Central memory CD8-positive, alpha-beta T cell (primary cell): ENCODE measurements around the gene THADA.

Source experiments
- ATAC-seq: fragments of 150-1000 bp; cut with Tn5 transposase; replicated peaks from 2 replicates; pipeline ENCODE4 v1.10.0; 2022; ENCODE audit warnings: mild to moderate bottlenecking, moderate FRiP score, moderate number of reproducible peaks; ENCODE audit not compliant: poor library complexity, severe bottlenecking; ENCODE audit errors: extremely low read depth
- DNase-seq, 2 donors: peaks; one replicate each; pipeline ENCODE4 v3.0.0; 2021; ENCODE audit warnings: low spot score in 2 of 2
- H3K27ac Mint-ChIP-seq: one replicate; pipeline ENCODE4 v1.8.0; 2022; ENCODE audit warnings: low read depth, mild to moderate bottlenecking, moderate library complexity, mixed read lengths
- H3K27me3 Mint-ChIP-seq: one replicate; pipeline ENCODE4 v1.8.0; 2022; ENCODE audit warnings: mixed read lengths
- H3K36me3 Mint-ChIP-seq: one replicate; pipeline ENCODE4 v1.8.0; 2022; ENCODE audit warnings: mild to moderate bottlenecking, moderate library complexity, mixed read lengths; ENCODE audit not compliant: insufficient read depth
- H3K4me1 Mint-ChIP-seq: one replicate; pipeline ENCODE4 v1.8.0; 2022; ENCODE audit warnings: mixed read lengths
- H3K4me3 Mint-ChIP-seq: one replicate; pipeline ENCODE4 v1.8.0; 2022; ENCODE audit warnings: mild to moderate bottlenecking, moderate library complexity, mixed read lengths
- H3K9me3 Mint-ChIP-seq: one replicate; pipeline ENCODE4 v1.8.0; 2022; ENCODE audit warnings: mixed read lengths

Gene THADA

DNA sequence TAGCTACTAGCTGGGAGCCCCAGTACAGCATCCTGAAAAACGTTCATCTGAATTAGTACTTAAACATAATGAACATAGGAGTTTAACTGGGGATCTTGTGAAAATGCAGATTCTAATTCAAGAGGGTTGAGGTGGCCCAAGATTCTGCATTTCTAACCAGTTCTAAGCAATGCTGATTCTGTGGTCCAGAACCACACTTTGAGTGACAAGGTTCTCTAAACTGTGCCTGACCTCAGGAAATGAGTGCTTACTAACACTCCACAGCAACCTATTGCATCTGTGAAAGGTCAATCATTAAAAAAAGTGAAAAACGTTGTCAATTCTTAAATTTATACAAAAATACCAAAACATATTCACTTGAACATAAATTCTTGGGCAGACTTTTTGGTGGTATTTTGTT lies 212.3 kb downstream of the THADA start:
- Mint-ChIP-seq H3K4me3 (no peak overlapping the region), H3K4me1 (peaks cover 29% of the 10 kb centered on the region), H3K27me3 (no peaks in the 10 kb centered on the region), H3K27ac (peak overlapping the region; percentile 2), H3K36me3 (peaks cover 8% of the 10 kb centered on the region), H3K9me3 (no peaks in the 10 kb centered on the region)
- ATAC-seq: no peak
- DNase-seq: no peak

DNA sequence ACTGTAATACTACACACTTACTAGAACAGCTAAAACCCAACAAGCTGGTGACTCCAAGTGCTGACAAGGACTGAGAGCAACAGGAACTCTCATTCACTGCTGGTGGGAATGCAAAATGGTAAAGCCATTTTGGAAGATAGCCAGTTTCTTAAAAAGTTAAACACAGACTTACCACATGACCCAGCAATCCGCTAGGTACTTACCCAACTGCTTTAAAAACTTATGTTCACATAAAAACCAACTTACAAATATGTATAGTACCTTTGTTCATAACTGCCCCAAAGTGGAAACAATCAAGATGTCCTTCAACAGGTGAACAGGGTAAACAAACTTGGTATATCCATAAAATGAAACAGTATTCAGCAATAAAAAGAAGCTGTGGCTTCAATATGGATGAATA lies 216.3 kb downstream of the THADA start:
- Mint-ChIP-seq H3K27me3 (no peaks in the 10 kb centered on the region), H3K9me3 (no peaks in the 10 kb centered on the region), H3K36me3 (no peaks in the 10 kb centered on the region), H3K4me1 (peaks cover 26% of the 10 kb centered on the region), H3K27ac (no peak overlapping the region), H3K4me3 (no peak overlapping the region)
- DNase-seq (no peak), ATAC-seq (no peak)

- Mint-ChIP-seq H3K27ac (no peak overlapping the region), H3K27me3 (no peaks in the 10 kb centered on the region), H3K4me1 (peaks cover 19% of the 10 kb centered on the region), H3K9me3 (no peaks in the 10 kb centered on the region), H3K4me3 (no peak overlapping the region), H3K36me3 (no peaks in the 10 kb centered on the region)
- ATAC-seq: no peak
- no peak for DNase-seq
Observed at GRCh38 chr2:43377327-43377726, 218.5 kb downstream of the THADA start.

GRCh38 chr2:43376523-43377198 lies 219.2 kb downstream of the THADA start:
- ATAC-seq (no peak), DNase-seq (no peak)
- peaks cover 24% of the 10 kb centered on the region for H3K4me1 Mint-ChIP-seq
- H3K27ac Mint-ChIP-seq: peak overlapping the region; percentile 16
- no peaks in the 10 kb centered on the region for H3K36me3 Mint-ChIP-seq
- no peaks in the 10 kb centered on the region for H3K9me3 Mint-ChIP-seq
- no peaks in the 10 kb centered on the region for H3K27me3 Mint-ChIP-seq
- no peak overlapping the region for H3K4me3 Mint-ChIP-seq

- Mint-ChIP-seq H3K36me3 (no peaks in the 10 kb centered on the region), H3K4me1 (peaks cover 24% of the 10 kb centered on the region), H3K27ac (peak overlapping the region; percentile 16), H3K4me3 (no peak overlapping the region), H3K27me3 (no peaks in the 10 kb centered on the region), H3K9me3 (no peaks in the 10 kb centered on the region)
- ATAC-seq (no peak), DNase-seq (no peak)
Observed at GRCh38 chr2:43375746-43376522, 219.9 kb downstream of the THADA start.

DNA sequence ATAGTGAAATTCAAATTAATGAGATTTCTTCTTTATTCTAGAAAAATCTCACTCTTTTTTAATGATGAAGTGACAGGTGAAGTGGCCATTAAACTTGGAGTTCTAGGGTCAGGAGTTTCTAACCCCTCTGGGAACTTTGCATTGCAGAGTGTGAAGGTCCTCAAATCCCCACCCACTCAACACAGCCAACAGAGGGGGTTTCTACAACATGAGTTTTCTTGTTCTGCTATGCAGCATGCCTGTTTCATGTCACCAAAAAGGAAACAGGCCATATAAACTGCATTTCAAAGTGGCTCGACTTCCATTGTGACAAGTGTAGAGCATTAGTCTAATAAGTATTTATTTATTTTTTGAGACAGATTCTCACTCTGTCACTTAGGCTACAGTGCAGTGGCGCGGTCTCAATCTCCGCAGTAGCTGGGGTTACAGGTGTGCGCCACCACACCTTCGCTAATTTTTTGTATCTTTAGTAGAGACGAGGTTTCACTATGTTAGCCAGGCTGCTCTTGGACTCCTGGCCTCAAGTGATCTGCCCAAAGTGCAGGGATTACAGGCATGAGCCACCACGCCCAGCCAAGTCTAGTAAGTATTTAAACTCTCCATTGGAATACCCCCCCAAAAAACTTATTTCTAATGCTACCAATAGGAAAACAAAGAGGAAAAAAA lies 223.3 kb downstream of the THADA start:
- H3K4me1 Mint-ChIP-seq: peaks cover 33% of the 10 kb centered on the region
- H3K27me3 Mint-ChIP-seq: no peaks in the 10 kb centered on the region
- no peak overlapping the region for H3K4me3 Mint-ChIP-seq
- no peak for ATAC-seq
- no peak for DNase-seq
- H3K27ac Mint-ChIP-seq: no peak overlapping the region
- no peaks in the 10 kb centered on the region for H3K9me3 Mint-ChIP-seq
- H3K36me3 Mint-ChIP-seq: no peaks in the 10 kb centered on the region

DNA sequence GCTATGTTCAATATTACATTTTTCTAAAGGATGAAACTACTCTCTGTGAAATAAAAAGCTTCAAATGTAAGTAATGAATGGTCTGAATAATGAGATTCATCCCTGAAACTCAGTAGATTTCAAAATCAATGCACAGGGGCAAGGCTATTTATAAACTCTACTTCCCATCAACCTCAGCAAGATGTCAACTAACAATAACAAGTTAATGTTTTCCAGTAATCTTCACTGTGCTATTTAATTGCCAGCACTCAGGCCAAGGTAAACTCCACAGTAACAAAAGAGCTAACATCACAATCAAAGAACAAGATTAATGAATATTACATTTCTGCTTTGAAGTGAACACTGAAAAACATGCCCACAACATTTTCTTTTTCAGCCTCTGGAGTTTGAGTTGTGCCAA lies 225.1 kb downstream of the THADA start:
- DNase-seq (no peak), ATAC-seq (no peak)
- no peaks in the 10 kb centered on the region for H3K27me3 Mint-ChIP-seq
- H3K27ac Mint-ChIP-seq: no peak overlapping the region
- no peaks in the 10 kb centered on the region for H3K36me3 Mint-ChIP-seq
- peaks cover 30% of the 10 kb centered on the region for H3K4me1 Mint-ChIP-seq
- H3K9me3 Mint-ChIP-seq: no peaks in the 10 kb centered on the region
- no peak overlapping the region for H3K4me3 Mint-ChIP-seq

GRCh38 chr2:43370146-43370545 lies 225.7 kb downstream of the THADA start:
- Mint-ChIP-seq H3K27me3 (no peaks in the 10 kb centered on the region), H3K36me3 (no peaks in the 10 kb centered on the region), H3K9me3 (no peaks in the 10 kb centered on the region), H3K4me1 (peaks cover 30% of the 10 kb centered on the region), H3K27ac (no peak overlapping the region), H3K4me3 (no peak overlapping the region)
- ATAC-seq: no peak
- no peak for DNase-seq

DNA sequence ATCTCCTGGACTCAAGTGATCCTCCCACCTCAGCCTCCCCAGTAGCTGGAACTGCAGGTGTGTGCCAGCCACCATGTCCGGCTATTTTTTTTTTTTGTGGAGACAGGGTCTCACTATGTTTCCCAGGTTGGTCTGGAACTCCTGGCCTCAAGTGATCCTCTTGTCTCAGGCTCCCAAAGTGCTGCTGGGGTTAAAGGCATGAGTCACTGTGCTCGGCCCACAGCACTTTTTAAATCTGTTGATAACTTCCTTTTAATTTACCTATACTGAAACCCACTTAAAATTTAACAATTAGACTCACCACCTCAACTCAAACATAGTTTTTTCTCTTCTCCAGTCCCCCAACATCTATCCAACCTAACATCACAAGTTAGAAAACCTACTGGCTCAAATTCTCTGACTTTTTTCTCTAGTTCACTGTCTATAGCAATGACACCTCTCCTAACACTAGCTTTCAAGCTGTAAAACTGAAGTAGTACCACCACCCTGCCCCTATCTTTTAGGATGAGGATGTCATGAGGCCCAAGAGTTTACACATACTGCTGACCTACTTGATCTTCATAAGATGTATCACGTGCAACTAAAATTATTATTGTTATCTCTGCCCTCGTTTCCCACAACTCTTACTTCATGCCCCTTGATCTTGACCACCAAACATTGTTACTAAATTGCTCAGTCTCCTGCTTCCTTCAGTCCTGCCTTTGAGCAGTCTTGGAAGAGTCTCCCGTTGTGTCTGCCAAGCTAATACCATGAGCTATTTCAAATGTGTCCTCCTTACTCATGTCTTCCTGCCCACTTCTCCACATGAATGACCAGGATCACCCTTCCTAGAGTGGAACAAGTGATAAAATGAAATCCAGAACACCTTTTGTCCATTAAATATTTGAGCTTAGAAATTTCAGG lies 227.1 kb downstream of the THADA start:
- Mint-ChIP-seq H3K27me3 (no peaks in the 10 kb centered on the region), H3K27ac (peak overlapping the region; percentile 51), H3K36me3 (peaks cover 3% of the 10 kb centered on the region), H3K4me1 (peaks cover 30% of the 10 kb centered on the region), H3K4me3 (no peak overlapping the region), H3K9me3 (no peaks in the 10 kb centered on the region)
- no peak for DNase-seq
- peak; percentile 19 for ATAC-seq

DNA sequence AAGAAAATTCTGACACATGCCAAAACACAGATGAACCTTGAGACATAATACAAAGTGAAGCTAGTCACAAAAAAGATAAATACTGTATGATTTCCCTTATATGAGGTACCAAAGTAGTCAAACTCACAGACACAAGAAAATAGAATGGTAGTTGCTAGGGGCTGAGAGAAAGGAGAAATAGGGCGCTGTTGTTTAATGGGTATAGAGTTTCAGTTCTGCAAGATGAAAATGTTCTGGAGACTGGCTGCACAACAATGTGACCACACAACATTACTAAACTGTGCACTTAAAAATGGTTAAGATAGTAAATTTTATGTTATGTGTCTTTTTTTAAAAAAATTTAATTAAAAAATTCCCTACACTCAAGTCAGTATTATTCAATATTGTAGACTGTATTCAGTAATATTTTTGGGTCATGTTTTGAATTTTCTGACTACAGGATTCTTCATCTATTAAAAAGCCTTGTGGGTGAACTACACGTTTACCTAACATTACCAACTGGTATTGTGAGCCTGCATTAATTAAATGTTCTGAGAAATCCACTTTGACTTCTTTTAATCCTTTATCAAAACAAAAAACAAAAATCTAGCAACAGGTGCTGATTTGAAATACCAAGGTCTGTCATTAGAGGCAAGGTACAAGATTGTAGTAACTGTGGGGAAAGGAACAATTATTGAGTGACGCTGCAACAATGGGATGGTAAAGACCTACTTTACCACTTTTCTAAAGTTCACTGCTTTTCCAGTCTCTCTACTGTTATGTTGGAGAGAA lies 228.6 kb downstream of the THADA start:
- Mint-ChIP-seq H3K4me1 (peaks cover 30% of the 10 kb centered on the region), H3K36me3 (peaks cover 3% of the 10 kb centered on the region), H3K27me3 (no peaks in the 10 kb centered on the region), H3K9me3 (no peaks in the 10 kb centered on the region), H3K27ac (no peak overlapping the region), H3K4me3 (no peak overlapping the region)
- ATAC-seq (no peak), DNase-seq (no peak)

GRCh38 chr2:43363120-43363519 lies 232.7 kb downstream of the THADA start:
- H3K27me3 Mint-ChIP-seq: no peaks in the 10 kb centered on the region
- DNase-seq (no peak), ATAC-seq (no peak)
- H3K4me3 Mint-ChIP-seq: no peak overlapping the region
- H3K4me1 Mint-ChIP-seq: peaks cover 15% of the 10 kb centered on the region
- no peaks in the 10 kb centered on the region for H3K9me3 Mint-ChIP-seq
- H3K27ac Mint-ChIP-seq: no peak overlapping the region
- H3K36me3 Mint-ChIP-seq: peaks cover 4% of the 10 kb centered on the region

GRCh38 chr2:43361286-43361685 lies 234.6 kb downstream of the THADA start:
- ATAC-seq: no peak

More at GRCh38 chr2:43361286-43361685, 234.6 kb downstream of the THADA start:
- Mint-ChIP-seq H3K27me3 (no peaks in the 10 kb centered on the region), H3K4me1 (peaks cover 12% of the 10 kb centered on the region), H3K27ac (peak overlapping the region; percentile 48), H3K36me3 (peaks cover 5% of the 10 kb centered on the region), H3K4me3 (no peak overlapping the region), H3K9me3 (no peaks in the 10 kb centered on the region)
- DNase-seq: no peak
